8988T (cell line): Measurements from ENCODE around the gene CACNB3.
"Not testable (repeated sequence)": the region's sequence is repeated elsewhere in the genome, so short reads cannot be mapped to it uniquely, and the experiment has no call there.

ENCODE experiments used
- DNase-seq: peaks from one replicate; pipeline ENCODE4 v3.0.0; 2011

Gene CACNB3

DNA sequence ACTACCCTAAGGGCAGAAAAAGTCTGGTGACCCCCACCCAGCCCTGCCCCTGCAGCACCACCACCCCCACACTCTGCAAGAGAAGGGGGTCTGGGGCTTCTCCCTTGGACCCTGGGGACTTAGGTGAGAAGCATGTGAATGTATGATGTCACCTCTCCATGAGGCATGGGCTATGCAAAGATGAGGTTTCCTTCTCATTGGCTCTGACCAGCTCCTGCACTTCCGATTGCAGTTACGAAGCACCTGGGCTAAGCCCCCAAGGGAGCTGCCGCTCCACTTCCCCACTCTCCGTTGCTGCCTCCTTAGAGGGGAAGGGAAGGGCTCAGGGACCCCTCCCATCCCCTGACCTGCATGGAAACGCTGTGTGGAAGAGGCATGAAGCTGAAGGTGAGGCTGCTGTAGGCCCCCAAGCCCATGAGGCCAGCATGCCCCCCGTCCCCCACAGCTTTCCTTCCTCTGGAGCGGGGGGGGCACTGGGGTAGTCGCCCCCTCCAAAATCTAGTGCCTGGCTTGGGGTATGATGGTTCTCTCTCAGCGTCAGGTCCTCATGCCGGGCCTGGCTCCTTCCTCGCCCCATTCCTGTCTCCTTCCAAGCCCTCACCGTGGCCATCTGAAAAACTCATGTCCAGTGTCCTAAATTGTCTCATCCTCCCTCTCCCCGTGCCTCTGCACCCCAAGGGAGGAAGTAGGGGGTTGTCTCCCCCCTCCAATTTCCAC lies 39.1 kb downstream of the CACNB3 start:
- DNase-seq: no peak

DNA sequence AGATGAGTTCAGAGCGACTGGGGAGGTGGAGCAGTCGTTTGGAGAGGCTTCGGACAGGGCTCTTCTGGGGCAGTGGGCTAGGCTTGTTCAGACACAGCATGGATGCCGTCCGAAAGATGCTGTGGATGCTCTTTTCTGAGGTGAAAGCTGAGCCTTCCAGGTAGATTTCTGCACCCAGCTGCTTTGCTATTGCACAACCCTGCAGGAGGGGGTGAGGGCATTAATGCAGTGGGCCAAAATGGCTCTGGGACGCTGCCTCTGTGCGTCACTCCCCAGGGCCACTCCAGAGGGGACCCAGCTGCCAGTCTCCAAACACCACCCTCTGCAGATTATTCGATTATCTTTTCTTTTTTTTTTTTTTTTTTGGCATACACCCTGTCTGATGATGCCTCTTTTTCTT lies 39.7 kb downstream of the CACNB3 start:
- DNase-seq: no peak

GRCh38 chr12:48859607-48860006 lies 41.3 kb downstream of the CACNB3 start:
- no peak for DNase-seq

- not testable (repeated sequence) for DNase-seq
These were observed 41.9 kb downstream of the CACNB3 start for GRCh38 chr12:48860236-48860635.

GRCh38 chr12:48861111-48861510 lies 42.8 kb downstream of the CACNB3 start:
- DNase-seq: no peak

GRCh38 chr12:48862760-48863159 lies 44.5 kb downstream of the CACNB3 start:
- no peak for DNase-seq

- no peak for DNase-seq
These were observed 45.0 kb downstream of the CACNB3 start for GRCh38 chr12:48863291-48863690.

- peak; percentile 72 for DNase-seq
These were observed 47.2 kb downstream of the CACNB3 start, which contains the start of gene RND1 for GRCh38 chr12:48865281-48866051. Gene RND1 (minus strand): TSS chr12:48865870. CDS start chr12:48865767, 103 bp downstream.

DNA sequence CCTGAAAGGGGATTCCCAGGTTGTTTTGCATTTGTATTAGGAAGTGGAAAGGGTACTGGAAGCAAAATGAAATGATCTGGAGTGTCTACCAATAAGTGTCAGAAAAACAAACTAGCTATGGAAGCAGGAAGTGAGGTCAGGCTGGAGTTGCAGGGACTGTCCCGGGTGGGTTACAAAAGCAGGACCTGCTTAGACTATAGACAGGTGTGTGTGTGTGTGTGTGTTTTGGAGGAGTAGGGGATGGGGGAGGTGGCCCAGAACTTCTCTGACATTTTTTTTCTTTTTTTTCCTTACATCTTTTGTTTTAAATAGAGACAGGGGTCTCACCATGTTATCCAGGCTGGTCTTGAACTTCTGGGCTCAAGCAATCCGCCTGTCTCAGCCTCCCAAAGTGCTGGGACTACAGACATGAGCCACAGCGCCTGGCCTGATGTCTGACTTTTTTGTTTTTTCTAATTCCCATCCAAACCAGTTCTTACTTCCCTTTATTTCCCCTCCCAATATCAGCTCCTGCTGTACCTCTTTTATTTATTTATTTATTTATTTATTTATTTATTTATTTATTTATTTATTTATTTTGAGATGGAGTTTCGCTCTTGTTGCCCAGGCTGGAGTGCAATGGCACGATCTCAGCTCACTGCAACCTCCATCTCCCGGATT lies 47.9 kb downstream of the CACNB3 start:
- no peak for DNase-seq

DNA sequence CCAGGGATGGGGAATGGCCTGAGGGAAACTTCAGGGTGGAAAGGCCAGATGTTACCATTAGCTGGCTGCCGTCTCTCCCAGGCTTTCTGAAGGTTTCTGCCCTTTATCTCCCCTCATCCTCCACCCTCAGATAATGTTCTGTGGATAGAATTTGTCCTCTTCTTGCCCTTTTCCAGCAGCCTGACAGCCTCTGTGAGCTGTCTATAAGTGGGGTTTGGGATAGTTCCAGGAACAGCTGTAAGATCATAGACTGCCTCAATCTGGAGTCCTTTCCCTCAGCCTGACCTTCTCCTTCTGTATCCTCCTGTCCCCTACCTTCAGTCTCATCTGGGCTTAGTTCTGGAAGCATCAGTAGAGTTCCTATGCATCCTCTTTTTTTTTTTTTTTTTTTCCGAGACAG lies 50.2 kb downstream of the CACNB3 start:
- DNase-seq: no peak

- DNase-seq: no peak
These were observed 50.9 kb downstream of the CACNB3 start for GRCh38 chr12:48869191-48869590.

DNA sequence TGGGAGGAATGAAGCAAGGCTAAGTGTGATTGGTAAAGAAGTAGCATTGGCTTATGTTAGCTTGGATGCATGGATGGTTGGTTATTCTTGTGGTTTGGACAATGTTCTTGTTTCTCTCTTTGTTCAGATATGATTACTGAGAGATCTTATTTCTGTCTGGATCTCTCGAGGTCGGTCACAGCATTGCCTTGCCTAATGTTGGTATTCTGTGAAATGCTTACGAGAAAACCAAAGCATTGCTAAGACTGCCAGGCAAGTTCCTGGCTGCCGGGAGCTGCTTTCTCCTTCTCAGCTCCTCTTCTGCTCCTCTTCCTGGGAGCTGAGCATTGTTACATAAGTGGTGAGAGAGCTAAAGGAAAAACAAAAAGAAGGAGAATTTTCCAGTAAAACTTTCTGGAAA lies 54.8 kb downstream of the CACNB3 start:
- no peak for DNase-seq

GRCh38 chr12:48873534-48873933 lies 55.2 kb downstream of the CACNB3 start:
- DNase-seq: not testable (repeated sequence)

- no peak for DNase-seq
These were observed 57.7 kb downstream of the CACNB3 start for GRCh38 chr12:48875944-48876515.
